Natural killer cell treated with Interleukin-12 subunit alpha and Interleukin-12 subunit beta and Interleukin-15 and Interleukin-18, amount 100 ng/mL, for 72 hours (primary cell): ENCODE results near the gene PKNOX1. TPM values are rescaled to one million over a fixed set of nuclear protein-coding genes. Genes with fewer than 3 reads are reported as not detected.

Experiments
- total RNA-seq, 2 donors: library from RNA; stranded (reverse); gene quantifications; one replicate each; pipeline ENCODE4 v1.2.3, GENCODE V29; 2022

PKNOX1 gene
- total RNA-seq, 2 donors from 2014 or later: 26.0 to 33.8 TPM

Other genes starting within 250 kb of the PKNOX1 start
- gene WDR4, start 95.0 kb upstream of the PKNOX1 start, total RNA-seq: 100 to 1,000 TPM in 1 of 2 donors, 10 to 100 TPM in 1; 28.5 to 112 TPM
- gene NDUFV3, start 81.3 kb upstream of the PKNOX1 start, total RNA-seq: 10 to 100 TPM; 32.9 to 54.0 TPM
- not detected for gene ERVH48-1, start 48.9 kb upstream of the PKNOX1 start, total RNA-seq
- gene CBS, start 101.3 kb downstream of the PKNOX1 start, total RNA-seq: 1 to 10 TPM; 4.7 to 6.8 TPM
- gene U2AF1, start 133.0 kb downstream of the PKNOX1 start, total RNA-seq: 10 to 100 TPM; 69.5 to 95.2 TPM
- not detected for gene CRYAA, start 194.4 kb downstream of the PKNOX1 start, total RNA-seq